ENCODE data around the gene FAM131B.

The FAM131B gene

GRCh38 chr7:143360788-143361551 is 1.5 kb downstream of the FAM131B start:
- Histone ChIP-seq H3K27ac (ENCODE audit: low read depth, low read length, poor library complexity, severe bottlenecking) (no peak overlapping the region), H3K79me2 (ENCODE audit: insufficient read depth, low read length) (no peaks in the 10 kb centered on the region), H3K27me3 (ENCODE audit: insufficient read depth, low read length) (peaks cover 8% of the 10 kb centered on the region), H3K4me1 (ENCODE audit: insufficient read depth, low read length, severe bottlenecking) (no peaks in the 10 kb centered on the region), H3K4me3 (ENCODE audit: low read depth, low read length, poor library complexity, severe bottlenecking) (no peak overlapping the region), H3K9me2 (ENCODE audit: low read depth, low read length) (no peaks in the 10 kb centered on the region), H3F3A (ENCODE audit: insufficient read depth, low read length) (no peaks in the 10 kb centered on the region), H3K4me2 (ENCODE audit: low read length) (no peak overlapping the region), H4K20me1 (ENCODE audit: insufficient read depth, low read length) (peaks cover 3% of the 10 kb centered on the region; the same call in 1 of the 2 replicates), H2AFZ (ENCODE audit: low read length) (no peak overlapping the region), H3K36me3 (ENCODE audit: insufficient read depth, low read length) (no peaks in the 10 kb centered on the region), H3K9me3 (ENCODE audit: low read length) (no peaks in the 10 kb centered on the region), H3K9ac (ENCODE audit: low read length) (no peak overlapping the region)
- TF ChIP-seq EZH2 (IDR thresholded peaks at IDR 0.05; ENCODE audit: borderline replicate concordance, low read length) (no peak), CTCF (IDR thresholded peaks at IDR 0.05; ENCODE audit: low read length) (no peak)

GRCh38 chr7:143359771-143360353 is 2.7 kb downstream of the FAM131B start:
- H3F3A ChIP-seq (ENCODE audit: insufficient read depth, low read length): no peaks in the 10 kb centered on the region
- H3K4me1 ChIP-seq (ENCODE audit: insufficient read depth, low read length, severe bottlenecking): no peaks in the 10 kb centered on the region
- H3K36me3 ChIP-seq (ENCODE audit: insufficient read depth, low read length): no peaks in the 10 kb centered on the region
- H3K4me2 ChIP-seq (ENCODE audit: low read length): no peak overlapping the region
- H3K27me3 ChIP-seq (ENCODE audit: insufficient read depth, low read length): peaks cover 17% of the 10 kb centered on the region
- H2AFZ ChIP-seq (ENCODE audit: low read length): no peak overlapping the region
- no peak overlapping the region for H3K27ac ChIP-seq (ENCODE audit: low read depth, low read length, poor library complexity, severe bottlenecking)
- no peaks in the 10 kb centered on the region for H3K9me3 ChIP-seq (ENCODE audit: low read length)
- no peak overlapping the region for H3K4me3 ChIP-seq (ENCODE audit: low read depth, low read length, poor library complexity, severe bottlenecking)
- H3K79me2 ChIP-seq (ENCODE audit: insufficient read depth, low read length): no peaks in the 10 kb centered on the region
- H3K9me2 ChIP-seq (ENCODE audit: low read depth, low read length): no peaks in the 10 kb centered on the region
- peaks cover 3% of the 10 kb centered on the region; the same call in 1 of the 2 replicates for H4K20me1 ChIP-seq (ENCODE audit: insufficient read depth, low read length)
- TF ChIP-seq EZH2 (IDR thresholded peaks at IDR 0.05; ENCODE audit: borderline replicate concordance, low read length): no peak
- no peak for TF ChIP-seq CTCF (IDR thresholded peaks at IDR 0.05; ENCODE audit: low read length)
- H3K9ac ChIP-seq (ENCODE audit: low read length): no peak overlapping the region

GRCh38 chr7:143358626-143359025 is 3.9 kb downstream of the FAM131B start:
- Histone ChIP-seq H3K27ac (ENCODE audit: low read depth, low read length, poor library complexity, severe bottlenecking) (no peak overlapping the region), H3K36me3 (ENCODE audit: insufficient read depth, low read length) (no peaks in the 10 kb centered on the region), H3K9me2 (ENCODE audit: low read depth, low read length) (no peaks in the 10 kb centered on the region), H3K9ac (ENCODE audit: low read length) (no peak overlapping the region), H3K4me2 (ENCODE audit: low read length) (no peak overlapping the region), H3F3A (ENCODE audit: insufficient read depth, low read length) (no peaks in the 10 kb centered on the region), H2AFZ (ENCODE audit: low read length) (no peak overlapping the region), H3K9me3 (ENCODE audit: low read length) (no peaks in the 10 kb centered on the region), H3K4me1 (ENCODE audit: insufficient read depth, low read length, severe bottlenecking) (no peaks in the 10 kb centered on the region), H3K4me3 (ENCODE audit: low read depth, low read length, poor library complexity, severe bottlenecking) (no peak overlapping the region), H3K79me2 (ENCODE audit: insufficient read depth, low read length) (no peaks in the 10 kb centered on the region), H3K27me3 (ENCODE audit: insufficient read depth, low read length) (peaks cover 17% of the 10 kb centered on the region), H4K20me1 (ENCODE audit: insufficient read depth, low read length) (no peaks in the 10 kb centered on the region)
- no peak for TF ChIP-seq EZH2 (IDR thresholded peaks at IDR 0.05; ENCODE audit: borderline replicate concordance, low read length)
- no peak for TF ChIP-seq CTCF (IDR thresholded peaks at IDR 0.05; ENCODE audit: low read length)

All from OCI-LY1 (cell line).